ENCODE measurements around the gene AFF4. TPM values are rescaled to one million over a fixed set of nuclear protein-coding genes. Genes with fewer than 3 reads are reported as not detected.

Gene AFF4
- polyA plus RNA-seq, 1 donor from 2014 or later: 60.6 TPM

DNA sequence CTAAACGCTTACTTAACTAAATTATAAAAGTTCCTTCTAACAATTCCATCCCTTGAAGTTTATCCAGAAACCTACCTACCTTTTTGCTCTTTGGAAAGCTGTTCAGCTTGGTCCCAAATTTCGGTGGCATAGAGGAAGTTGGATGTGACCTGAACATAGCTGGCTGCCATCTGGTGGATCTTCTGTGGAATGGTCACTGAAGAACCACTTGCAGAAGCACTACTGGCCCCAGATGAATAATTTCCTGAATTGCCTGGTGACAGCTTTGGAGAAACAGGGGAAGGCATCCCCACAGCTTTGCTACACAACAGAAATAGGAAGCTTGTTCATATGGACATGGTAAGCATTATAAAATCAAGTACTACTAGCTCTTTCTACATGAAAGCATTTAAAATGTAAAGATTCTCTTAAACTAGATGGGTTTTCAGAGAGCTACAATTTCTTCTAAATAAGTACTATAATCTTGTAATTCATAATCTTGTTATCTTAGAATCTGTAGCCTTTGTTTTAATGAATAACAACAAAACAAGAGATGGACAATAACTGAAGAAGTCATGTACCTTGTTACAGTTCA is 80.1 kb downstream of the AFF4 start:
- Histone ChIP-seq H3K4me3 (ENCODE audit: low read length) (no peak overlapping the region), H3K9ac (ENCODE audit: low read length) (no peak overlapping the region), H3K36me3 (ENCODE audit: insufficient read depth, low read length) (peaks cover 6% of the 10 kb centered on the region), H3K27me3 (ENCODE audit: insufficient read depth, low read depth, low read length) (no peaks in the 10 kb centered on the region), H3K27ac (ENCODE audit: low read length) (no peak overlapping the region), H3K9me2 (ENCODE audit: insufficient read depth, low read length) (no peaks in the 10 kb centered on the region), H2AFZ (ENCODE audit: low read depth, low read length) (no peak overlapping the region), H3K9me3 (ENCODE audit: low read length) (no peaks in the 10 kb centered on the region), H3K4me2 (ENCODE audit: low read length) (no peak overlapping the region), H3K79me2 (replicated peaks; ENCODE audit: insufficient read depth, low read length) (peaks cover 3% of the 10 kb centered on the region), H3F3A (ENCODE audit: insufficient read depth, low read length, poor library complexity, severe bottlenecking) (no peaks in the 10 kb centered on the region), H4K20me1 (ENCODE audit: insufficient read depth) (no peaks in the 10 kb centered on the region)
- TF ChIP-seq MXI1 (conservative IDR thresholded peaks at IDR 0.05; ENCODE audit: poor library complexity, severe bottlenecking) (no peak), RAD21 (conservative IDR thresholded peaks at IDR 0.05) (peak; percentile 65), SMC3 (conservative IDR thresholded peaks at IDR 0.05; ENCODE audit: poor library complexity) (peak; percentile 75)
- TF ChIP-seq, protein P1, sequence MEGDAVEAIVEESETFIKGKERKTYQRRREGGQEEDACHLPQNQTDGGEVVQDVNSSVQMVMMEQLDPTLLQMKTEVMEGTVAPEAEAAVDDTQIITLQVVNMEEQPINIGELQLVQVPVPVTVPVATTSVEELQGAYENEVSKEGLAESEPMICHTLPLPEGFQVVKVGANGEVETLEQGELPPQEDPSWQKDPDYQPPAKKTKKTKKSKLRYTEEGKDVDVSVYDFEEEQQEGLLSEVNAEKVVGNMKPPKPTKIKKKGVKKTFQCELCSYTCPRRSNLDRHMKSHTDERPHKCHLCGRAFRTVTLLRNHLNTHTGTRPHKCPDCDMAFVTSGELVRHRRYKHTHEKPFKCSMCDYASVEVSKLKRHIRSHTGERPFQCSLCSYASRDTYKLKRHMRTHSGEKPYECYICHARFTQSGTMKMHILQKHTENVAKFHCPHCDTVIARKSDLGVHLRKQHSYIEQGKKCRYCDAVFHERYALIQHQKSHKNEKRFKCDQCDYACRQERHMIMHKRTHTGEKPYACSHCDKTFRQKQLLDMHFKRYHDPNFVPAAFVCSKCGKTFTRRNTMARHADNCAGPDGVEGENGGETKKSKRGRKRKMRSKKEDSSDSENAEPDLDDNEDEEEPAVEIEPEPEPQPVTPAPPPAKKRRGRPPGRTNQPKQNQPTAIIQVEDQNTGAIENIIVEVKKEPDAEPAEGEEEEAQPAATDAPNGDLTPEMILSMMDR (IDR thresholded peaks at IDR 0.05; ENCODE audit: poor library complexity, severe bottlenecking): peak; percentile 67

DNA sequence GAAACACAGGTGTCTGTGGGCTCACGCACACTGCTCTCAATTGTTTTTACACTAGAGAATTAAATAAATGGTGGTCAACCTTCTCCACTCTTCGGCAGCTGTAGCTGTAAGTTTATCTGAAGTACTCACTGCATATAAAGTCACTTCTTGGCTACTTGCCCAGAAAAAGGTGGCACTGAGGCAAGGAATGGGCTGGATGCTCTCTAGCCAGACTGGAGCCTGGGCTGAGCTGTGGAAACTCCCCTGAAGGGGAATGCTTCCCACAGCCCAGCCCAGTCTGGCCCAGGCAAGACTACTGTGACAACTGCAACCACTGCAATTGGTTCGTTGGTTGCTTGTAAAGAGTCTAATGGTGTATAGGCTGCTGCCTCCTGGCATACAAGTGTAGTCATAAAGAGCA is 85.5 kb downstream of the AFF4 start:
- H3K27ac ChIP-seq (ENCODE audit: low read length): no peak overlapping the region

DNA sequence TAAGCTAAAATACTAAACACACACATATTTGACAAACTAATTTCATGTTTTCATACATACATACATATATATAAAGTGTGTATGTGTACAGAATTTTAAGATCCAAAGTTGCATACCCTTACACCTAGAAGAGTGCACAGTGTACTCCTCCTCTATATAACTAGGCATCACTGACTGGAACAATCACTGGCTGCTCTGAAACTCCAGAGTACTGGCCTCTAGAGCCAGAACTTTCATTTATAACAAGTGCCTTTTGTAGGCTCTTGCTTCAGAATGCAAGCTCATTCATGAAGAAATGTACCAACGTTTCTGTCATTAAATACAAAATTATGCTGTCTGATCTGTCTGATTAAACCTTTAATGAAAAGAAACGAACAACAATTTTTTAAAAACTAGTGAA is 86.0 kb downstream of the AFF4 start:
- no peak overlapping the region for H3K27ac ChIP-seq (ENCODE audit: low read length)

More for the DNA sequence above, 85.5 kb downstream of the AFF4 start:
- no peaks in the 10 kb centered on the region for H3K9me2 ChIP-seq (ENCODE audit: insufficient read depth, low read length)
- TF ChIP-seq EP300 (conservative IDR thresholded peaks at IDR 0.05; ENCODE audit: poor library complexity, severe bottlenecking): no peak
- no peak for TF ChIP-seq POLR2AphosphoS5 (IDR thresholded peaks at IDR 0.05)
- TF ChIP-seq, protein P1 (IDR thresholded peaks at IDR 0.05; ENCODE audit: poor library complexity, severe bottlenecking): no peak
- no peak overlapping the region for H3K9ac ChIP-seq (ENCODE audit: low read length)
- no peaks in the 10 kb centered on the region for H3K9me3 ChIP-seq (ENCODE audit: low read length)
- no peaks in the 10 kb centered on the region for H3F3A ChIP-seq (ENCODE audit: insufficient read depth, low read length, poor library complexity, severe bottlenecking)
- H3K79me2 ChIP-seq (replicated peaks; ENCODE audit: insufficient read depth, low read length): peaks cover 3% of the 10 kb centered on the region
- H3K27me3 ChIP-seq (ENCODE audit: insufficient read depth, low read depth, low read length): no peaks in the 10 kb centered on the region
- H3K4me2 ChIP-seq (ENCODE audit: low read length): no peak overlapping the region
- H3K4me3 ChIP-seq (ENCODE audit: low read length): no peak overlapping the region
- no peaks in the 10 kb centered on the region for H4K20me1 ChIP-seq (ENCODE audit: insufficient read depth)
- H3K36me3 ChIP-seq (ENCODE audit: insufficient read depth, low read length): peaks cover 3% of the 10 kb centered on the region
- H2AFZ ChIP-seq (ENCODE audit: low read depth, low read length): no peak overlapping the region

More for the DNA sequence above, 86.0 kb downstream of the AFF4 start:
- Histone ChIP-seq H4K20me1 (ENCODE audit: insufficient read depth) (no peaks in the 10 kb centered on the region), H3K36me3 (ENCODE audit: insufficient read depth, low read length) (peaks cover 7% of the 10 kb centered on the region), H3K9me3 (ENCODE audit: low read length) (no peaks in the 10 kb centered on the region), H3K79me2 (replicated peaks; ENCODE audit: insufficient read depth, low read length) (peaks cover 3% of the 10 kb centered on the region), H2AFZ (ENCODE audit: low read depth, low read length) (no peak overlapping the region), H3K4me2 (ENCODE audit: low read length) (no peak overlapping the region), H3F3A (ENCODE audit: insufficient read depth, low read length, poor library complexity, severe bottlenecking) (no peaks in the 10 kb centered on the region), H3K9me2 (ENCODE audit: insufficient read depth, low read length) (no peaks in the 10 kb centered on the region), H3K4me3 (ENCODE audit: low read length) (no peak overlapping the region), H3K9ac (ENCODE audit: low read length) (no peak overlapping the region), H3K27me3 (ENCODE audit: insufficient read depth, low read depth, low read length) (no peaks in the 10 kb centered on the region)
- no peak for TF ChIP-seq RAD21 (conservative IDR thresholded peaks at IDR 0.05)
- TF ChIP-seq, protein P2, sequence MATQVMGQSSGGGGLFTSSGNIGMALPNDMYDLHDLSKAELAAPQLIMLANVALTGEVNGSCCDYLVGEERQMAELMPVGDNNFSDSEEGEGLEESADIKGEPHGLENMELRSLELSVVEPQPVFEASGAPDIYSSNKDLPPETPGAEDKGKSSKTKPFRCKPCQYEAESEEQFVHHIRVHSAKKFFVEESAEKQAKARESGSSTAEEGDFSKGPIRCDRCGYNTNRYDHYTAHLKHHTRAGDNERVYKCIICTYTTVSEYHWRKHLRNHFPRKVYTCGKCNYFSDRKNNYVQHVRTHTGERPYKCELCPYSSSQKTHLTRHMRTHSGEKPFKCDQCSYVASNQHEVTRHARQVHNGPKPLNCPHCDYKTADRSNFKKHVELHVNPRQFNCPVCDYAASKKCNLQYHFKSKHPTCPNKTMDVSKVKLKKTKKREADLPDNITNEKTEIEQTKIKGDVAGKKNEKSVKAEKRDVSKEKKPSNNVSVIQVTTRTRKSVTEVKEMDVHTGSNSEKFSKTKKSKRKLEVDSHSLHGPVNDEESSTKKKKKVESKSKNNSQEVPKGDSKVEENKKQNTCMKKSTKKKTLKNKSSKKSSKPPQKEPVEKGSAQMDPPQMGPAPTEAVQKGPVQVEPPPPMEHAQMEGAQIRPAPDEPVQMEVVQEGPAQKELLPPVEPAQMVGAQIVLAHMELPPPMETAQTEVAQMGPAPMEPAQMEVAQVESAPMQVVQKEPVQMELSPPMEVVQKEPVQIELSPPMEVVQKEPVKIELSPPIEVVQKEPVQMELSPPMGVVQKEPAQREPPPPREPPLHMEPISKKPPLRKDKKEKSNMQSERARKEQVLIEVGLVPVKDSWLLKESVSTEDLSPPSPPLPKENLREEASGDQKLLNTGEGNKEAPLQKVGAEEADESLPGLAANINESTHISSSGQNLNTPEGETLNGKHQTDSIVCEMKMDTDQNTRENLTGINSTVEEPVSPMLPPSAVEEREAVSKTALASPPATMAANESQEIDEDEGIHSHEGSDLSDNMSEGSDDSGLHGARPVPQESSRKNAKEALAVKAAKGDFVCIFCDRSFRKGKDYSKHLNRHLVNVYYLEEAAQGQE (IDR thresholded peaks at IDR 0.05; ENCODE audit: borderline replicate concordance): no peak
- TF ChIP-seq, protein P1 (IDR thresholded peaks at IDR 0.05; ENCODE audit: poor library complexity, severe bottlenecking): no peak
- TF ChIP-seq MXI1 (conservative IDR thresholded peaks at IDR 0.05; ENCODE audit: poor library complexity, severe bottlenecking): no peak
- no peak for TF ChIP-seq POLR2AphosphoS5 (IDR thresholded peaks at IDR 0.05)
- TF ChIP-seq EP300 (conservative IDR thresholded peaks at IDR 0.05; ENCODE audit: poor library complexity, severe bottlenecking): no peak
- no peak for TF ChIP-seq SMC3 (conservative IDR thresholded peaks at IDR 0.05; ENCODE audit: poor library complexity)
- TF ChIP-seq EZH2 (IDR thresholded peaks at IDR 0.05; ENCODE audit: borderline replicate concordance, insufficient read depth, low read length, poor library complexity, severe bottlenecking): no peak
- no peak for TF ChIP-seq TAF1 (IDR thresholded peaks at IDR 0.05; ENCODE audit: low read depth)

Measured in neural cell (in vitro differentiated cells).